Spleen (tissue), 11 donors: Measurements from ENCODE around the gene PCK2. TPM values are rescaled to one million over a fixed set of nuclear protein-coding genes. Genes with fewer than 3 reads are reported as not detected.
A peak's percentile ranks its signal among the peaks of the same experiment; 100 is the strongest.

Source experiments
- DNase-seq: peaks from one replicate; pipeline ENCODE4 v3.0.0-alpha.2; 2020
- H3K27ac ChIP-seq, 8 donors: fragments of 200-600 bp; sonication (generic) in 7 of 8; 1 replicate in 4 of 8; 2 replicates in 4 of 8; pipeline versions ENCODE4 v1.5.0 to v1.8.0; 2016 to 2021; ENCODE audit warnings: inconsistent platforms in 4 of 8, mild to moderate bottlenecking in 4 of 8, moderate library complexity in 1 of 8
- H3K27me3 ChIP-seq, 7 donors: fragments of 200-600 bp; sonication (generic) in 6 of 7; replicated peaks in 1 of 7; 1 replicate in 4 of 7; 2 replicates in 3 of 7; pipeline versions ENCODE4 v1.5.0 to v1.8.0; 2016 to 2021; ENCODE audit warnings: inconsistent platforms in 3 of 7, mild to moderate bottlenecking in 1 of 7
- H3K36me3 ChIP-seq, 6 donors: fragments of 200-600 bp; sonication (generic) in 5 of 6; 1 replicate in 4 of 6; 2 replicates in 2 of 6; pipeline versions ENCODE4 v1.5.0 to v1.8.0; 2016 to 2021; ENCODE audit warnings: inconsistent platforms in 2 of 6
- H3K4me1 ChIP-seq, 6 donors: fragments of 200-600 bp; sonication (generic) in 5 of 6; 1 replicate in 3 of 6; 2 replicates in 3 of 6; pipeline versions ENCODE4 v1.5.0 to v1.8.0; 2016 to 2021; ENCODE audit warnings: inconsistent platforms in 3 of 6
- H3K4me3 ChIP-seq, 8 donors: fragments of 200-600 bp; sonication (generic) in 7 of 8; 1 replicate in 4 of 8; 2 replicates in 4 of 8; pipeline versions ENCODE4 v1.5.0 to v1.8.0; 2016 to 2021; ENCODE audit warnings: inconsistent platforms in 4 of 8, mild to moderate bottlenecking in 4 of 8, moderate library complexity in 2 of 8
- H3K9me3 ChIP-seq, 8 donors: fragments of 200-600 bp; sonication (generic) in 7 of 8; 1 replicate in 4 of 8; 2 replicates in 4 of 8; pipeline versions ENCODE4 v1.5.0 to v1.8.0; 2016 to 2021; ENCODE audit warnings: inconsistent platforms in 4 of 8
- CTCF ChIP-seq, 11 experiments: fragments of 200-600 bp in 7 of 11; fragments of 450-650 bp in 4 of 11; sonication (generic) in 4 of 11; IDR thresholded peaks in 8 of 11; conservative IDR thresholded peaks in 3 of 11; 1 replicate in 7 of 11; 2 replicates in 4 of 11; pipeline versions ENCODE4 v1.4.0 to v1.8.0; 2016 to 2021; ENCODE audit warnings: antibody characterized with exemption in 11 of 11, inconsistent platforms in 4 of 11, mild to moderate bottlenecking in 1 of 11
- POLR2A ChIP-seq, 3 donors: fragments of 450-650 bp; IDR thresholded peaks; one replicate each; pipeline ENCODE4 v1.5.1; 2017; ENCODE audit warnings: antibody characterized with exemption in 3 of 3, mild to moderate bottlenecking in 1 of 3
- POLR2AphosphoS5 ChIP-seq, 3 donors: sonication (generic); formaldehyde crosslinking; IDR thresholded peaks; one replicate each; pipeline ENCODE4 v1.5.1; 2017; ENCODE audit warnings: antibody characterized with exemption in 3 of 3
- WGBS, 5 donors: extraction: QIAGEN DNeasy Blood & Tissue Kit in 3 of 5; methylation state at CpG; one replicate each; pipeline versions ENCODE4 v1.1.5 to v1.1.7; 2013 to 2018; 5-methylcytosine and 5-hydroxymethylcytosine counted together
- intact Hi-C: fragments of 100-400 bp; cut with DNase I; formaldehyde crosslinking; loops from one replicate; pipeline ENCODE4 v1.15.0; 2023; ENCODE audit warnings: low total_unique reads
- polyA plus RNA-seq, 3 donors: library from polyadenylated mRNA; stranded (reverse); fragments of 200-250 nt; gene quantifications; one replicate each; pipeline ENCODE4 v1.2.1, GENCODE V29; 2013
- total RNA-seq, 7 donors: library from RNA; depleted of rRNA in 3 of 7; stranded (reverse); fragments of >200 nt in 3 of 7; fragmentation: NEBNext Ultra II Directional in 4 of 7; extraction: Animal tissue kit (Norgen Biotek cat#: 25700) in 4 of 7; gene quantifications; one replicate each; pipeline versions ENCODE4 v1.1.0 to v1.2.1, GENCODE V29; 2016 to 2021
- donor health status: healthy with polysubstance abuse.
- donor health status: DM: no; HTN: no; CAD: no; lungs with moderate emphysema.
- donor health status: DM: no; HTN: no; CAD: no.
- donor health status: Bipolar disorder and iron deficiency.
- donor health status: healthy.
- donor health status: DM: no; HTN: no; CAD: no.
- donor health status: DM: yes; HTN: yes; CAD: no.

Gene PCK2
- total and polyA plus RNA-seq, 10 donors, result 25.3 to 52.3 (median 33.8) TPM

- no peak overlapping the region for H3K4me3 ChIP-seq
- H3K36me3 ChIP-seq, result no peaks in the 10 kb centered on the region
- TF ChIP-seq POLR2AphosphoS5 (IDR thresholded peaks at IDR 0.05) (no peak), CTCF (IDR thresholded peaks at IDR 0.05 in 8 of 11, conservative IDR thresholded peaks at IDR 0.05 in 3 of 11) (no peak), POLR2A (IDR thresholded peaks at IDR 0.05) (no peak)
- H3K27me3 ChIP-seq, result peaks cover 0 to 17% (median 0%) of the 10 kb centered on the region in 7 donors
- H3K27ac ChIP-seq, result no peak overlapping the region
- peaks cover 0 to 27% (median 2%) of the 10 kb centered on the region in 6 donors for H3K4me1 ChIP-seq
- intact Hi-C loops, result no loop called here
- no peaks in the 10 kb centered on the region for H3K9me3 ChIP-seq
- 83 to 92% (median 85%) methylated on average over 10 to 11 of the region's 11 CpGs for WGBS, 5 donors
- no peak for DNase-seq
These were observed 19.3 kb upstream of the PCK2 start for GRCh38 chr14:24074625-24075484.

DNA sequence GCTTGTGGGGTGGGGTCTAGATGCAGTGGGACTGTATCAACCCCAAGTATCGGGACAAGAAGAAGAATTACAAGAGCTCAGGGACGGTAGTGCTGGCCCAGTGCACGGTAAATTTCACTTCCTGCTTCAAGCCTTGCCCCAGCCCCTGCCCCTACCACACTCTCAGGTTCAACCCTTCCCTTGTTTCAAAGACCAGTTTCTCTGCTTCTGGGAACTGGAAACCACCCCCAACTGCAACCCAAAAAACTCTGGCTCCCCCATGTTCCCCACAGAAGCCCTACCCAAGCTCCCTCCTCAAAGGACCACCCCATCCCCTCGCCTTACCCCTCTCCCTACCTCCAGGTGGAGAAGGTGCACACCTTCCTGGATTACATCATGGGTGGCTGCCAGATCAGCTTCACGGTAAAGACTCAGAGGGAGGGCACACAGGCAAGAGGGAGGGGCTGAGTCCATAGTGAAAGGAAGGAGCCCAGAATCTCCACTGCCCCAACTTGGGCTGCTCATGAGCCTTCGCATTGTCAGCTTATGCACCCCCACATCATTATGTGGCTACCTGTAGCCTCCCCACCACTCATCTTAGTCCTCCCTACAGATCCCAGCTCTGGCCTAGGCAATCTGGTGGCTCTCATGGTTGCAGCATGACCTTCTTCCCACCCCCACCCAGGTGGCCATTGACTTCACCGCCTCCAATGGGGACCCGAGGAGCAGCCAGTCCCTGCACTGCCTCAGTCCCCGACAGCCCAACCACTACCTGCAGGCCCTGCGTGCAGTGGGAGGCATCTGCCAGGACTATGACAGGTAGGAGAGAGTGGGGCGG, 18.4 kb upstream of the PCK2 start:
- Histone ChIP-seq H3K9me3 (no peaks in the 10 kb centered on the region), H3K27me3 (peaks cover 0 to 23% (median 0%) of the 10 kb centered on the region in 7 donors), H3K27ac (peak overlapping the region in 1 of 8 donors; percentile 33), H3K36me3 (no peaks in the 10 kb centered on the region), H3K4me1 (peaks cover 4 to 27% (median 8%) of the 10 kb centered on the region in 6 donors), H3K4me3 (no peak overlapping the region)
- 65 to 68% (median 66%) methylated on average over 11 of the region's 11 CpGs for WGBS, 5 donors
- intact Hi-C loops, result no loop called here
- DNase-seq, result no peak
- TF ChIP-seq POLR2AphosphoS5 (IDR thresholded peaks at IDR 0.05) (no peak), POLR2A (IDR thresholded peaks at IDR 0.05) (no peak), CTCF (IDR thresholded peaks at IDR 0.05 in 8 of 11, conservative IDR thresholded peaks at IDR 0.05 in 3 of 11) (no peak)

DNA sequence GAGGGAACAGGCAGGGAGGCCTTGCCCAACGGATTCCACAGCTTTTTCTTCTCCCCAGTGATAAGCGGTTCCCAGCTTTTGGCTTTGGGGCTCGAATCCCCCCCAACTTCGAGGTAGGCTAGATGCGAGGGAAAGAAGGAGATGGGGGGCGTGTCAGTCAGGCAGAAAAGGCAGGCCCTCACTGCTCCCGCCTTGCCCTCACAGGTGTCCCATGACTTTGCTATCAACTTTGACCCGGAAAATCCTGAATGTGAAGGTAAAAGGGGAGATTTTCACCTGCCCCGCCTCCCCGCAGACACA, 17.9 kb upstream of the PCK2 start:
- Histone ChIP-seq H3K27me3 (peaks cover 0 to 25% (median 0%) of the 10 kb centered on the region in 7 donors), H3K27ac (no peak overlapping the region), H3K36me3 (no peaks in the 10 kb centered on the region), H3K4me1 (peaks cover 7 to 28% (median 12%) of the 10 kb centered on the region in 6 donors), H3K4me3 (no peak overlapping the region), H3K9me3 (no peaks in the 10 kb centered on the region)
- DNase-seq, result no peak
- TF ChIP-seq CTCF (IDR thresholded peaks at IDR 0.05 in 8 of 11, conservative IDR thresholded peaks at IDR 0.05 in 3 of 11) (no peak), POLR2A (IDR thresholded peaks at IDR 0.05) (no peak), POLR2AphosphoS5 (IDR thresholded peaks at IDR 0.05) (no peak)
- 91 to 96% (median 94%) methylated on average over 10 of the region's 10 CpGs for WGBS, 5 donors
- intact Hi-C loops, result no loop called here

- Histone ChIP-seq H3K27ac (no peak overlapping the region), H3K36me3 (no peaks in the 10 kb centered on the region), H3K27me3 (peaks cover 0 to 25% (median 0%) of the 10 kb centered on the region in 7 donors), H3K9me3 (no peaks in the 10 kb centered on the region), H3K4me3 (no peak overlapping the region), H3K4me1 (peaks cover 10 to 37% (median 20%) of the 10 kb centered on the region in 6 donors)
- DNase-seq, result no peak
- TF ChIP-seq POLR2A (IDR thresholded peaks at IDR 0.05) (no peak), CTCF (IDR thresholded peaks at IDR 0.05 in 8 of 11, conservative IDR thresholded peaks at IDR 0.05 in 3 of 11) (no peak), POLR2AphosphoS5 (IDR thresholded peaks at IDR 0.05) (no peak)
- 91 to 95% (median 93%) methylated on average over 23 of the region's 23 CpGs for WGBS, 5 donors
- intact Hi-C loops, result no loop called here
These were observed 17.0 kb upstream of the PCK2 start for GRCh38 chr14:24077086-24077485.
